Naive thymus-derived CD8-positive, alpha-beta T cell (primary cell): Measurements from ENCODE around the gene MTRF1L. TPM values are rescaled to one million over a fixed set of nuclear protein-coding genes. Genes with fewer than 3 reads are reported as not detected.

Experiments
- ATAC-seq, 2 donors: fragments of 150-1000 bp; cut with Tn5 transposase in 1 of 2; sonication (Bioruptor Pico), chemical (Tn5 transposase) in 1 of 2; 1 replicate in 1 of 2; 2 replicates in 1 of 2; pipeline ENCODE4 v1.10.0; 2021; ENCODE audit warnings: mild to moderate bottlenecking in 2 of 2, moderate library complexity in 2 of 2
- POLR2A ChIA-PET: fragments of 350-600 bp; sonication (Branson Sonifier 250); formaldehyde crosslinking; loops from one replicate; lab custom pipeline; 2021; ENCODE audit warnings: antibody characterized with exemption; lab: Charles Lee
- DNase-seq, 10 donors: peaks; one replicate each; pipeline versions ENCODE4 v3.0.0 to v3.0.0-alpha.2; 2020 to 2022
- H3K27ac Mint-ChIP-seq, 10 donors: one replicate each; pipeline ENCODE4 v1.8.0; 2020 to 2022; ENCODE audit warnings: mild to moderate bottlenecking in 10 of 10, mixed read lengths in 10 of 10, moderate library complexity in 4 of 10, inconsistent platforms in 1 of 10
- H3K27me3 Mint-ChIP-seq, 5 donors: one replicate each; pipeline ENCODE4 v1.8.0; 2021 to 2022; ENCODE audit warnings: mixed read lengths in 5 of 5
- H3K36me3 Mint-ChIP-seq, 3 donors: one replicate each; pipeline ENCODE4 v1.8.0; 2020 to 2022; ENCODE audit warnings: mixed read lengths in 3 of 3, mild to moderate bottlenecking in 2 of 3, inconsistent platforms in 1 of 3
- H3K4me1 Mint-ChIP-seq, 4 donors: one replicate each; pipeline ENCODE4 v1.8.0; 2021 to 2022; ENCODE audit warnings: mixed read lengths in 4 of 4
- H3K4me3 Mint-ChIP-seq, 10 donors: one replicate each; pipeline ENCODE4 v1.8.0; 2020 to 2022; ENCODE audit warnings: mild to moderate bottlenecking in 10 of 10, mixed read lengths in 10 of 10, moderate library complexity in 6 of 10, inconsistent platforms in 1 of 10
- H3K9me3 Mint-ChIP-seq, 9 donors: one replicate each; pipeline ENCODE4 v1.8.0; 2020 to 2022; ENCODE audit warnings: mixed read lengths in 9 of 9, mild to moderate bottlenecking in 3 of 9, inconsistent platforms in 1 of 9, moderate library complexity in 1 of 9
- polyA plus RNA-seq, 3 donors: library from polyadenylated mRNA; unstranded; fragments of 300-500 nt; fragmentation: Illumina TruSeq; gene quantifications; one replicate each; pipeline ENCODE4 v1.2.3, GENCODE V29; 2021
- total RNA-seq, 8 experiments: library from RNA in 2 of 8; stranded (reverse) in 2 of 8; gene quantifications; one replicate each; pipeline ENCODE4 v1.2.3 and lab custom pipeline; 2021 to 2026

The MTRF1L gene
- total and polyA plus RNA-seq, 5 experiments from 2014 or later = 7.3 to 17.4 (median 9.5) TPM

- no peaks in the 10 kb centered on the region for H3K36me3 Mint-ChIP-seq
- H3K27me3 Mint-ChIP-seq = peaks cover 5 to 61% (median 21%) of the 10 kb centered on the region in 5 donors
These were observed 26.5 kb upstream of the MTRF1L start for GRCh38 chr6:153028963-153029362.

GRCh38 chr6:153028286-153028685 lies 25.8 kb upstream of the MTRF1L start:
- Mint-ChIP-seq H3K27me3 (peaks cover 5 to 64% (median 21%) of the 10 kb centered on the region in 5 donors), H3K27ac (no peak overlapping the region), H3K4me3 (no peak overlapping the region), H3K36me3 (no peaks in the 10 kb centered on the region), H3K4me1 (peaks cover 1 to 7% (median 3%) of the 10 kb centered on the region in 4 donors), H3K9me3 (no peaks in the 10 kb centered on the region)
- ATAC-seq (no peak), DNase-seq (no peak)
- POLR2A ChIA-PET = no interaction called here

More at GRCh38 chr6:153028963-153029362, 26.5 kb upstream of the MTRF1L start:
- POLR2A ChIA-PET = no interaction called here
- H3K4me1 Mint-ChIP-seq = peaks cover 1 to 7% (median 3%) of the 10 kb centered on the region in 4 donors
- H3K4me3 Mint-ChIP-seq = no peak overlapping the region
- no peak overlapping the region for H3K27ac Mint-ChIP-seq
- DNase-seq = no peak
- no peaks in the 10 kb centered on the region for H3K9me3 Mint-ChIP-seq
- no peak for ATAC-seq

- POLR2A ChIA-PET = no interaction called here
- no peak overlapping the region for H3K4me3 Mint-ChIP-seq
- ATAC-seq = no peak
- DNase-seq = no peak
- peaks cover 1 to 7% (median 3%) of the 10 kb centered on the region in 4 donors for H3K4me1 Mint-ChIP-seq
- H3K36me3 Mint-ChIP-seq = no peaks in the 10 kb centered on the region
- H3K27me3 Mint-ChIP-seq = peaks cover 5 to 64% (median 21%) of the 10 kb centered on the region in 5 donors
- H3K9me3 Mint-ChIP-seq = no peaks in the 10 kb centered on the region
- no peak overlapping the region for H3K27ac Mint-ChIP-seq
These were observed 25.0 kb upstream of the MTRF1L start for GRCh38 chr6:153027480-153027879.

- POLR2A ChIA-PET = no interaction called here
- no peak overlapping the region for H3K4me3 Mint-ChIP-seq
- DNase-seq = no peak
- H3K27me3 Mint-ChIP-seq = peaks cover 7 to 43% (median 16%) of the 10 kb centered on the region in 5 donors
- no peak for ATAC-seq
- no peak overlapping the region for H3K27ac Mint-ChIP-seq
- no peaks in the 10 kb centered on the region for H3K9me3 Mint-ChIP-seq
- H3K36me3 Mint-ChIP-seq = no peaks in the 10 kb centered on the region
- peaks cover 1 to 7% (median 3%) of the 10 kb centered on the region in 4 donors for H3K4me1 Mint-ChIP-seq
These were observed 22.2 kb upstream of the MTRF1L start for GRCh38 chr6:153024709-153025017.

- Mint-ChIP-seq H3K4me3 (no peak overlapping the region), H3K9me3 (no peaks in the 10 kb centered on the region), H3K4me1 (peaks cover 1 to 7% (median 3%) of the 10 kb centered on the region in 4 donors), H3K27ac (no peak overlapping the region), H3K36me3 (no peaks in the 10 kb centered on the region), H3K27me3 (peaks cover 12 to 38% (median 18%) of the 10 kb centered on the region in 5 donors)
- DNase-seq (peak in 9 of 10 donors; percentile 14 to 69 (median 36)), ATAC-seq (peak; percentile 80 to 93)
- POLR2A ChIA-PET = no interaction called here
These were observed 21.6 kb upstream of the MTRF1L start for GRCh38 chr6:153023977-153024708.

- POLR2A ChIA-PET = no interaction called here
- H3K9me3 Mint-ChIP-seq = no peaks in the 10 kb centered on the region
- H3K36me3 Mint-ChIP-seq = no peaks in the 10 kb centered on the region
- H3K27ac Mint-ChIP-seq = no peak overlapping the region
- H3K27me3 Mint-ChIP-seq = peaks cover 18 to 30% (median 28%) of the 10 kb centered on the region in 5 donors
- no peak overlapping the region for H3K4me3 Mint-ChIP-seq
- DNase-seq (no peak), ATAC-seq (no peak)
- no peaks in the 10 kb centered on the region for H3K4me1 Mint-ChIP-seq
These were observed 15.8 kb upstream of the MTRF1L start for GRCh38 chr6:153018355-153018754.

GRCh38 chr6:153016846-153017245 lies 14.3 kb upstream of the MTRF1L start:
- POLR2A ChIA-PET = no interaction called here
- no peaks in the 10 kb centered on the region for H3K9me3 Mint-ChIP-seq
- H3K4me3 Mint-ChIP-seq = no peak overlapping the region
- no peak overlapping the region for H3K27ac Mint-ChIP-seq
- DNase-seq (no peak), ATAC-seq (no peak)
- no peaks in the 10 kb centered on the region for H3K4me1 Mint-ChIP-seq
- H3K36me3 Mint-ChIP-seq = no peaks in the 10 kb centered on the region
- peaks cover 18 to 30% (median 28%) of the 10 kb centered on the region in 5 donors for H3K27me3 Mint-ChIP-seq

- no peak for DNase-seq
- H3K4me1 Mint-ChIP-seq = no peaks in the 10 kb centered on the region
- no peak overlapping the region for H3K4me3 Mint-ChIP-seq
- ATAC-seq = no peak
- POLR2A ChIA-PET = no interaction called here
- no peaks in the 10 kb centered on the region for H3K9me3 Mint-ChIP-seq
- no peak overlapping the region for H3K27ac Mint-ChIP-seq
- H3K36me3 Mint-ChIP-seq = no peaks in the 10 kb centered on the region
- peaks cover 16 to 30% (median 23%) of the 10 kb centered on the region in 5 donors for H3K27me3 Mint-ChIP-seq
These were observed 12.7 kb upstream of the MTRF1L start for GRCh38 chr6:153015094-153015640.

GRCh38 chr6:153013438-153013837 lies 10.9 kb upstream of the MTRF1L start:
- H3K4me3 Mint-ChIP-seq = no peak overlapping the region
- H3K27ac Mint-ChIP-seq = no peak overlapping the region
- ATAC-seq (no peak), DNase-seq (no peak)
- H3K27me3 Mint-ChIP-seq = peaks cover 11 to 29% (median 16%) of the 10 kb centered on the region in 5 donors
- no peaks in the 10 kb centered on the region for H3K4me1 Mint-ChIP-seq
- H3K9me3 Mint-ChIP-seq = no peaks in the 10 kb centered on the region
- POLR2A ChIA-PET = no interaction called here
- H3K36me3 Mint-ChIP-seq = no peaks in the 10 kb centered on the region

- no peaks in the 10 kb centered on the region for H3K9me3 Mint-ChIP-seq
- H3K27ac Mint-ChIP-seq = no peak overlapping the region
- H3K4me1 Mint-ChIP-seq = no peaks in the 10 kb centered on the region
- H3K4me3 Mint-ChIP-seq = no peak overlapping the region
- peaks cover 8 to 23% (median 14%) of the 10 kb centered on the region in 5 donors for H3K27me3 Mint-ChIP-seq
- POLR2A ChIA-PET = no interaction called here
- DNase-seq (no peak), ATAC-seq (no peak)
- H3K36me3 Mint-ChIP-seq = no peaks in the 10 kb centered on the region
These were observed 10.3 kb upstream of the MTRF1L start for GRCh38 chr6:153012856-153013255.

- Mint-ChIP-seq H3K36me3 (peaks cover 0 to 10% (median 8%) of the 10 kb centered on the region in 3 donors), H3K27me3 (no peaks in the 10 kb centered on the region), H3K27ac (peak overlapping the region; percentile 88 to 98 (median 96)), H3K9me3 (no peaks in the 10 kb centered on the region), H3K4me1 (peaks cover 28 to 51% (median 46%) of the 10 kb centered on the region in 4 donors), H3K4me3 (peak overlapping the region; percentile 96 to 99 (median 98))
- DNase-seq (no peak), ATAC-seq (peak; percentile 6 to 10)
- POLR2A ChIA-PET = no interaction called here
These were observed 819 bp upstream of the MTRF1L start for GRCh38 chr6:153003366-153003690.

GRCh38 chr6:153001767-153002612 lies 519 bp downstream of the MTRF1L start:
- H3K9me3 Mint-ChIP-seq = no peaks in the 10 kb centered on the region
- peaks cover 30 to 56% (median 52%) of the 10 kb centered on the region in 4 donors for H3K4me1 Mint-ChIP-seq
- POLR2A ChIA-PET = interaction anchor here (1.3 kb wide), 1 partner anchor 19 kb away, joined by 4 read pairs; the partner anchor contains the start of gene FBXO5
- no peaks in the 10 kb centered on the region for H3K27me3 Mint-ChIP-seq
- peak overlapping the region; percentile 87 to 95 (median 94) for H3K27ac Mint-ChIP-seq
- no peak for ATAC-seq
- peaks cover 0 to 20% (median 13%) of the 10 kb centered on the region in 3 donors for H3K36me3 Mint-ChIP-seq
- peak overlapping the region; percentile 96 to 99 (median 98) for H3K4me3 Mint-ChIP-seq
- DNase-seq = no peak
